SK-N-SH (cell line): ENCODE data around the gene BRCA2. TPM values are rescaled to one million over a fixed set of nuclear protein-coding genes. Genes with fewer than 3 reads are reported as not detected.

Experiments used
- CTCF ChIA-PET: fragments of 300-600, 350-600 bp; formaldehyde crosslinking; extraction: SDS; loops from one replicate; lab custom pipeline; 2021; lab: Yijun Ruan, JAX
- POLR2A ChIA-PET: fragments of 350-600 bp; sonication (Branson Sonifier 250); formaldehyde crosslinking; extraction: SDS; loops from one replicate; lab custom pipeline; 2020; ENCODE audit warnings: antibody characterized with exemption, inconsistent platforms; lab: Yijun Ruan, JAX
- DNase-seq: peaks from one replicate; pipeline ENCODE4 v3.0.0; 2012
- H2AFZ ChIP-seq: fragments of 200-600 bp; sonication (generic); 2 replicates; pipeline ENCODE4 v1.8.1; 2016; ENCODE audit warnings: antibody characterized with exemption, mild to moderate bottlenecking, low read depth
- H3F3A ChIP-seq: fragments of 200-600 bp; sonication (generic); replicated peaks from 2 replicates; pipeline ENCODE3; 2016; ENCODE audit warnings: antibody characterized with exemption, mild to moderate bottlenecking; ENCODE audit not compliant: insufficient read depth
- H3K27ac ChIP-seq, 2 experiments: fragments of 200-500 bp in 1 of 2; fragments of 200-600 bp in 1 of 2; sonication (Bioruptor generic) in 1 of 2; sonication (generic), shearing (Covaris generic) in 1 of 2; 2 replicates each; pipeline versions ENCODE4 v1.5.1 to v1.6.1; 2014 to 2016; ENCODE audit warnings: low read depth in 2 of 2, inconsistent platforms in 1 of 2, low read length in 1 of 2, mild to moderate bottlenecking in 1 of 2, mixed read lengths in 1 of 2
- H3K27me3 ChIP-seq: fragments of 200-600 bp; sonication (generic), shearing (Covaris generic); 2 replicates; pipeline ENCODE4 v1.6.1; 2016; ENCODE audit warnings: mixed run types; ENCODE audit not compliant: insufficient read depth
- H3K36me3 ChIP-seq, 2 experiments: fragments of 200-500 bp in 1 of 2; fragments of 200-600 bp in 1 of 2; sonication (Bioruptor generic) in 1 of 2; sonication (generic) in 1 of 2; replicated peaks in 1 of 2; 2 replicates each; pipeline versions ENCODE3 to v1.5.1; 2014 to 2016; ENCODE audit warnings: low read length in 1 of 2, mild to moderate bottlenecking in 1 of 2; ENCODE audit not compliant: insufficient read depth in 2 of 2, control insufficient read depth in 1 of 2
- H3K4me1 ChIP-seq, 2 experiments: fragments of 200-500 bp in 1 of 2; fragments of 200-600 bp in 1 of 2; sonication (Bioruptor generic) in 1 of 2; sonication (generic), shearing (Covaris generic) in 1 of 2; 2 replicates each; pipeline versions ENCODE4 v1.5.1 to v1.6.1; 2014 to 2016; ENCODE audit warnings: low read depth in 1 of 2, low read length in 1 of 2, mixed run types in 1 of 2; ENCODE audit not compliant: insufficient read depth in 2 of 2, control insufficient read depth in 1 of 2
- H3K4me2 ChIP-seq: fragments of 200-600 bp; sonication (generic), shearing (Covaris generic); 2 replicates; pipeline ENCODE4 v1.6.1; 2017; ENCODE audit warnings: mixed run types
- H3K4me3 ChIP-seq, 2 experiments: fragments of 200-500 bp in 1 of 2; fragments of 200-600 bp in 1 of 2; sonication (Bioruptor generic) in 1 of 2; sonication (generic), shearing (Covaris generic) in 1 of 2; 2 replicates each; pipeline versions ENCODE4 v1.5.1 to v1.8.1; 2014 to 2016; ENCODE audit warnings: low read depth in 2 of 2, inconsistent platforms in 1 of 2, low read length in 1 of 2, mild to moderate bottlenecking in 1 of 2, mixed read lengths in 1 of 2, moderate library complexity in 1 of 2
- H3K79me2 ChIP-seq: fragments of 200-600 bp; sonication (generic); 2 replicates; pipeline ENCODE4 v1.8.1; 2017; ENCODE audit warnings: mild to moderate bottlenecking; ENCODE audit not compliant: insufficient read depth
- H3K9ac ChIP-seq: fragments of 200-600 bp; sonication (generic); 2 replicates; pipeline ENCODE4 v1.6.1; 2017; ENCODE audit warnings: mixed run types
- H3K9me2 ChIP-seq: fragments of 200-600 bp; sonication (generic); 2 replicates; pipeline ENCODE4 v1.6.1; 2017; ENCODE audit warnings: mixed run types
- H3K9me3 ChIP-seq: fragments of 200-600 bp; sonication (generic); 2 replicates; pipeline ENCODE4 v1.6.1; 2017; ENCODE audit warnings: mixed run types, mild to moderate bottlenecking, moderate library complexity
- H4K20me1 ChIP-seq: fragments of 200-600 bp; sonication (generic); 2 replicates; pipeline ENCODE4 v1.6.1; 2017; ENCODE audit warnings: mild to moderate bottlenecking, mixed run types; ENCODE audit not compliant: insufficient read depth
- ELF1 ChIP-seq: IDR thresholded peaks from 2 replicates; pipeline ENCODE4 v1.4.0; 2012
- FOSL2 ChIP-seq: IDR thresholded peaks from 2 replicates; pipeline ENCODE4 v1.4.0; 2012; ENCODE audit warnings: low read depth, mild to moderate bottlenecking, moderate library complexity, borderline replicate concordance
- GATA2 ChIP-seq: sonication (generic); formaldehyde crosslinking; IDR thresholded peaks from 2 replicates; pipeline ENCODE4 v1.5.0; 2020; ENCODE audit warnings: mild to moderate bottlenecking, missing genetic modification reagents
- JUND ChIP-seq: IDR thresholded peaks from 2 replicates; pipeline ENCODE4 v1.4.0; 2012
- MEF2A ChIP-seq: IDR thresholded peaks from 2 replicates; pipeline ENCODE4 v1.4.0; 2012; ENCODE audit warnings: low read depth, borderline replicate concordance
- NFIC ChIP-seq: IDR thresholded peaks from 2 replicates; pipeline ENCODE4 v1.4.0; 2012; ENCODE audit warnings: borderline replicate concordance
- NRF1 ChIP-seq: IDR thresholded peaks from 2 replicates; pipeline ENCODE4 v1.6.1; 2012; ENCODE audit warnings: low read depth, mild to moderate bottlenecking, low read length
- PBX3 ChIP-seq: IDR thresholded peaks from 2 replicates; pipeline ENCODE4; 2012
- RCOR1 ChIP-seq: fragments of 150-350 bp; IDR thresholded peaks from 2 replicates; pipeline ENCODE4 v1.6.1; 2017; ENCODE audit warnings: antibody characterized with exemption, low read length
- RFX5 ChIP-seq: IDR thresholded peaks from 2 replicates; pipeline ENCODE4 v1.6.1; 2012; ENCODE audit warnings: mild to moderate bottlenecking, improper control_type of control experiment, low read length
- SIN3A ChIP-seq: IDR thresholded peaks from 2 replicates; pipeline ENCODE4 v1.6.1; 2012; ENCODE audit warnings: low read depth, mild to moderate bottlenecking, low read length, moderate library complexity, borderline replicate concordance
- SMC3 ChIP-seq: IDR thresholded peaks from 2 replicates; pipeline ENCODE4 v1.6.1; 2012; ENCODE audit warnings: low read depth, low read length, improper control_type of control experiment
- TAF1 ChIP-seq: IDR thresholded peaks from 2 replicates; pipeline ENCODE4 v1.6.1; 2012; ENCODE audit warnings: low read depth, mild to moderate bottlenecking, low read length, moderate library complexity, borderline replicate concordance
- TCF12 ChIP-seq: IDR thresholded peaks from 2 replicates; pipeline ENCODE4 v1.4.0; 2012
- TEAD4 ChIP-seq: IDR thresholded peaks from 2 replicates; pipeline ENCODE4 v1.4.0; 2012; ENCODE audit warnings: mild to moderate bottlenecking, borderline replicate concordance; ENCODE audit not compliant: insufficient read depth
- USF1 ChIP-seq: IDR thresholded peaks from 2 replicates; pipeline ENCODE4 v1.4.0; 2012; ENCODE audit warnings: low read depth, borderline replicate concordance
- USF2 ChIP-seq: fragments of 150-350 bp; IDR thresholded peaks from 2 replicates; pipeline ENCODE4 v1.6.1; 2017; ENCODE audit warnings: antibody characterized with exemption, low read length, low read depth, borderline replicate concordance
- ZBTB33 ChIP-seq: IDR thresholded peaks from 2 replicates; pipeline ENCODE4 v1.4.0; 2012; ENCODE audit warnings: low read depth, borderline replicate concordance
- WGBS: methylation state at CpG from one replicate; pipeline ENCODE4 v1.1.6; 2017; ENCODE audit warnings: low lambda C conversion rate; 5-methylcytosine and 5-hydroxymethylcytosine counted together
- polyA plus RNA-seq, 3 experiments: library from polyadenylated mRNA; depleted of rRNA; stranded (reverse); fragments of >200 nt; gene quantifications; 2 replicates each; pipeline ENCODE4 v1.2.3, GENCODE V29; 2012

BRCA2 gene
- polyA plus RNA-seq, 1 of the 3 experiments (the other 2 are of a cell fraction) = 1.6 TPM

- H2AFZ ChIP-seq = no peak overlapping the region
- H3K4me2 ChIP-seq = no peak overlapping the region
- H4K20me1 ChIP-seq = no peaks in the 10 kb centered on the region
- no peaks in the 10 kb centered on the region for H3K27me3 ChIP-seq
- H3K9me2 ChIP-seq = no peaks in the 10 kb centered on the region; the same call in 1 of the 2 replicates
- H3K36me3 ChIP-seq = peaks cover 13 to 35% of the 10 kb centered on the region in 2 experiments
- ChIA-PET POLR2A (no interaction called here), CTCF (no interaction called here)
- WGBS = 90% methylated on average over 3 of the region's 3 CpGs
- no peak for DNase-seq
- TF ChIP-seq JUND = no peak
- TF ChIP-seq TCF12 = no peak
- no peak for TF ChIP-seq USF2
- no peak for TF ChIP-seq MEF2A
- no peak for TF ChIP-seq PBX3
- no peak for TF ChIP-seq FOSL2
- no peak for TF ChIP-seq SIN3A
- no peak for TF ChIP-seq RCOR1
- TF ChIP-seq NFIC = no peak
- TF ChIP-seq ELF1 = no peak
- no peak for TF ChIP-seq RFX5
- no peak for TF ChIP-seq TEAD4
- no peak for TF ChIP-seq USF1
- TF ChIP-seq NRF1 = no peak
- no peak for TF ChIP-seq SMC3
- TF ChIP-seq GATA2 = no peak
- no peak for TF ChIP-seq TAF1
- TF ChIP-seq ZBTB33 = no peak
- no peak overlapping the region for H3K27ac ChIP-seq
- no peak overlapping the region for H3K9ac ChIP-seq
- no peaks in the 10 kb centered on the region for H3F3A ChIP-seq
- H3K79me2 ChIP-seq = no peaks in the 10 kb centered on the region; the same call in 1 of the 2 replicates
- no peaks in the 10 kb centered on the region; a peak in 1 of 4 replicates for H3K4me1 ChIP-seq
- no peaks in the 10 kb centered on the region for H3K9me3 ChIP-seq
- no peak overlapping the region for H3K4me3 ChIP-seq
Measured at GRCh38 chr13:32340914-32341313, 25.6 kb downstream of the BRCA2 start.
